Spleen (tissue), 7 donors: ENCODE data around the gene CYGB.

ENCODE experiments used
- POLR2A ChIP-seq, 3 donors: fragments of 450-650 bp; IDR thresholded peaks; one replicate each; pipeline ENCODE4 v1.5.1; 2017; ENCODE audit warnings: antibody characterized with exemption in 3 of 3, mild to moderate bottlenecking in 1 of 3
- TF ChIP-seq, protein P1 (sequence below), 11 experiments: fragments of 200-600 bp in 7 of 11; fragments of 450-650 bp in 4 of 11; sonication (generic) in 4 of 11; IDR thresholded peaks in 8 of 11; conservative IDR thresholded peaks in 3 of 11; 1 replicate in 7 of 11; 2 replicates in 4 of 11; pipeline versions ENCODE4 v1.4.0 to v1.8.0; 2016 to 2021; ENCODE audit warnings: antibody characterized with exemption in 11 of 11, inconsistent platforms in 4 of 11, mild to moderate bottlenecking in 1 of 11
- donor health status: DM: no; HTN: no; CAD: no; lungs with moderate emphysema.
- donor health status: DM: no; HTN: no; CAD: no.
- donor health status: DM: no; HTN: no; CAD: no.

DNA sequence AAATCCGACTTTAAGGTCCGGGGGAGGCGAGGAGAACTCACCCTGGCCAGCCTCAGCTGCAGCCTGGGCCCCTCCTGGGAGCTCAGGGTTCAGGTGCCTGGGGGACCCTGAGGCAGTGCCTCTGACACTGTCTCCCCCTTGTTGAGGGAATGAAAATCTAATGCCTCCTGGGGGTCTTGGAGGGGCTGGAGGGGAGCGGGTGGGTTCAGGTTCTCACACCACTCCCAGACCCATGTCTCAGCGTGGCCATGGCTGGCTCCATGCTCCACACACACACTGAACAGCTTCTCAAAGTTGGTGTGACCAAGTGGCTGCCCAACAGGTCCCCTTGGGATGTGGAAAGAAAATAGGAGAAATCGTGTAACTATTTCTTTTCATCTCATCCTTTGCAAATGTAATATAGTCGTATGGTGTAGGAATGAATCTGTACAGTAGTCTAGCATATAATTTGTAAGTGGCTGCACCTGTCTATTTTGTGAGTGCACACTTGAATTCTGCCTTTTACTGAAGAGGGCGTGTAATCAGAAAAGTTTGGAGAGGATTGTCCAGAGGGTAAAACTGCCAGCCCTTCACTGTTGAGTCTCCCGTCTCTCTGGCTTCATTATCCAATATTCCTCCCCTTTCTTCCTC lies 1.5 kb upstream of the CYGB start:
- TF ChIP-seq, protein P1, sequence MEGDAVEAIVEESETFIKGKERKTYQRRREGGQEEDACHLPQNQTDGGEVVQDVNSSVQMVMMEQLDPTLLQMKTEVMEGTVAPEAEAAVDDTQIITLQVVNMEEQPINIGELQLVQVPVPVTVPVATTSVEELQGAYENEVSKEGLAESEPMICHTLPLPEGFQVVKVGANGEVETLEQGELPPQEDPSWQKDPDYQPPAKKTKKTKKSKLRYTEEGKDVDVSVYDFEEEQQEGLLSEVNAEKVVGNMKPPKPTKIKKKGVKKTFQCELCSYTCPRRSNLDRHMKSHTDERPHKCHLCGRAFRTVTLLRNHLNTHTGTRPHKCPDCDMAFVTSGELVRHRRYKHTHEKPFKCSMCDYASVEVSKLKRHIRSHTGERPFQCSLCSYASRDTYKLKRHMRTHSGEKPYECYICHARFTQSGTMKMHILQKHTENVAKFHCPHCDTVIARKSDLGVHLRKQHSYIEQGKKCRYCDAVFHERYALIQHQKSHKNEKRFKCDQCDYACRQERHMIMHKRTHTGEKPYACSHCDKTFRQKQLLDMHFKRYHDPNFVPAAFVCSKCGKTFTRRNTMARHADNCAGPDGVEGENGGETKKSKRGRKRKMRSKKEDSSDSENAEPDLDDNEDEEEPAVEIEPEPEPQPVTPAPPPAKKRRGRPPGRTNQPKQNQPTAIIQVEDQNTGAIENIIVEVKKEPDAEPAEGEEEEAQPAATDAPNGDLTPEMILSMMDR (IDR thresholded peaks at IDR 0.05 in 8 of 11, conservative IDR thresholded peaks at IDR 0.05 in 3 of 11), result no peak
- TF ChIP-seq POLR2A (IDR thresholded peaks at IDR 0.05), result no peak
